AG09319 (cell line): ENCODE measurements around the gene PNPLA1.

ENCODE experiments used
- DNase-seq: peaks from one replicate; pipeline ENCODE4 v3.0.0-alpha.2; 2010; ENCODE audit warnings: low read depth; ENCODE audit errors: extremely low read depth
- TF ChIP-seq, protein P1 (sequence below): IDR thresholded peaks from 2 replicates; pipeline ENCODE4 v1.5.1; 2011; ENCODE audit warnings: low read depth, mild to moderate bottlenecking, inconsistent platforms, low read length, moderate library complexity

The PNPLA1 gene

DNA sequence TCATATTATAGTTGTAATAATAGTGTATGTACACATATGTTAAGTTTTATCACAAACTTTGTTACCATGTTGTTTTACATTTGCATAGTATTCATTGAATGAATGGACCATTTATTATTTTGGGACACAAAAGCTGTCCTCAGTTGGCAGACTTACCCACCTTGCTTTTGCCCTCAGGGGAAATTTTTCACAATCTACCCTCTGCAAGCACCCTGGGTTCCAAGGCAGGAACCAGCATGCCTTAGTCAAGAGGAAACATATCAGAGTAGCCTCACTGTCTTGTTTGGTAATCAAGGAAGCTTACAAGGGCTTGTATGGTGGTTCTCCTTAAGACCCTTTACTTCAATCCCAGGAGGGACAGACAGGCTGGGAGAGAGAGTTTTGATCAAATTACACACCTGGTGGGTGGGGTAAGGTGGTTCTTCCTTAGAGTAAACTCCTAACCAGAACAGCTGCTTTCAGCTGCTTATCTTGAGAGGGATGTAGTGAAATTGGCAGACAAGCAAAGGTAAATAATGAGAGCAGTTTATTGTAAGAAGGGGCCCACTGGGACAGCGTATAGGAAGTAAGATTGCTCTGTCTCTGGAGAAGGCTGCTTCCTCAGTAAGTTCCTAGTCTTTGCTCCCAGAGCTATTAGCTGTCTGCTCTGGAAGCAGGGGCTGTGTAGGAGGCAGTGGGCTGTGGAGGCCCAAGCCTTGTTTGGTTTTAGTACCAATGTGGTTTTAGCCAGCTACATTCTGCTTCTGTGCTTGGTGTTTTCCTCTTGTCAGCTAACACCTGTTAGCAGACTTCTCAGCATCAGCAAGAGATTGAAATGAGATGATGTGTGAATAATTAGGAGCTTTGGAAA lies 42.3 kb upstream of the PNPLA1 start:
- TF ChIP-seq, protein P1, sequence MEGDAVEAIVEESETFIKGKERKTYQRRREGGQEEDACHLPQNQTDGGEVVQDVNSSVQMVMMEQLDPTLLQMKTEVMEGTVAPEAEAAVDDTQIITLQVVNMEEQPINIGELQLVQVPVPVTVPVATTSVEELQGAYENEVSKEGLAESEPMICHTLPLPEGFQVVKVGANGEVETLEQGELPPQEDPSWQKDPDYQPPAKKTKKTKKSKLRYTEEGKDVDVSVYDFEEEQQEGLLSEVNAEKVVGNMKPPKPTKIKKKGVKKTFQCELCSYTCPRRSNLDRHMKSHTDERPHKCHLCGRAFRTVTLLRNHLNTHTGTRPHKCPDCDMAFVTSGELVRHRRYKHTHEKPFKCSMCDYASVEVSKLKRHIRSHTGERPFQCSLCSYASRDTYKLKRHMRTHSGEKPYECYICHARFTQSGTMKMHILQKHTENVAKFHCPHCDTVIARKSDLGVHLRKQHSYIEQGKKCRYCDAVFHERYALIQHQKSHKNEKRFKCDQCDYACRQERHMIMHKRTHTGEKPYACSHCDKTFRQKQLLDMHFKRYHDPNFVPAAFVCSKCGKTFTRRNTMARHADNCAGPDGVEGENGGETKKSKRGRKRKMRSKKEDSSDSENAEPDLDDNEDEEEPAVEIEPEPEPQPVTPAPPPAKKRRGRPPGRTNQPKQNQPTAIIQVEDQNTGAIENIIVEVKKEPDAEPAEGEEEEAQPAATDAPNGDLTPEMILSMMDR: no peak
- no peak for DNase-seq

- TF ChIP-seq, protein P1: no peak
- DNase-seq: no peak
Measured at GRCh38 chr6:36229223-36229622, 40.6 kb upstream of the PNPLA1 start.

DNA sequence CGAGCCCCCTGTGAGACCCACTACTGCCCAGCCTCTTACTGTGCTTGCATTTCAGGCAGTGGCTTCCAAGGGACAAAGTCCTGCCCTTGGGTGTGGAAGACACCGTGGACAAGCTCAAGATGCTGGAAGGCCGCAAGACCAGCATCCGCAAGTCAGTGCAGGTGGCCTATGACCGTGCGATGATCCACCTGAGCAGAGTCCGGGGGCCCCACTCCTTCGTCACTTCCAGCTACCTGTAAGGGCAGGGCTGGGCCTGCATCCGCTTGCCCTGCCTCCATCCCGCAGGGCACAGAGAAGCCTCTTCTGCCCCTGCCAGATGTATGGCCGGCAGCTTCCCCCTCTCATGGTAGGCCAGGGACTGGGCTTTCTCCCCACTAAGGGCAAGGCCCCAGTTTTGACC lies 39.5 kb upstream of the PNPLA1 start:
- TF ChIP-seq, protein P1: no peak
- DNase-seq: no peak

GRCh38 chr6:36232172-36232571 lies 37.7 kb upstream of the PNPLA1 start:
- TF ChIP-seq, protein P1: no peak
- DNase-seq: no peak

DNA sequence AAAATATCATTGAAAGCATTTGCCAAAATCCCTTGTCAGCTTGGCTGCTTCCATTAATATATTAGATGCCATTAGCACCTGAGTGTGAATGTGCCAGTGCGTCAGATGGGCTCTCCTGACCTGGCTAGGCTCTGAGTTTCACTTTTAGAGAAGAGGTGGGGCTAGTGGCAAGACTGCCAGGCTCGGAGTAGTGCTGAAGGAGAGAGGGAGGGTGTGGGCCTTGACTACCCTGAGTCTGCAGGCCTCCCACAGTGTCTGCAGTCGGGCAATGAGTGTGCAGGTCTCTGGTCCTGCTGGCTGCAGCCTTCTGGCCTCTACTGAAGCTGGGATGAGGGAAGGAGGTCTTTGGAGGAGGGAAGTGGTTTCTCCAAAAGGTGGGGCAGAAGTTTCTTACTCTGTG lies 34.6 kb upstream of the PNPLA1 start:
- no peak for DNase-seq
- TF ChIP-seq, protein P1: no peak

DNA sequence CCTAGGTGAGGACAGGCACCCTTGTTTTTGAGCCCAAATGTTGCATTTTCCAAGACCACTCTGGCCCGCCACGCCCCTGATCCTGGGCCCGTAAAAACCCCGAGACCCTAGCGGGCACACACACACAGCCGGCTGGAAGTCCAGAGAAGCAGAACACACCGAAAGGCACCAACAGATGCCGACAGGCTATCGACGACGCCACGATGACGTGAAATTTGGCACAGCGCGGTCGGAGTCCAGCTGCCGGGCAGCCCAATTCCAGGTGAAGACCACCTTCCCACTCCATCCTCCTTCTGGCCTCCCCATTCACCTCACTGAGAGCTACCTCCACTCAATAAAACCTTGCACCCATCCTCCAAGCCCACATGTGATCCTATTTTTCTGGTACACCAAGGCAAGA lies 34.0 kb upstream of the PNPLA1 start:
- DNase-seq: no peak
- TF ChIP-seq, protein P1: no peak

DNA sequence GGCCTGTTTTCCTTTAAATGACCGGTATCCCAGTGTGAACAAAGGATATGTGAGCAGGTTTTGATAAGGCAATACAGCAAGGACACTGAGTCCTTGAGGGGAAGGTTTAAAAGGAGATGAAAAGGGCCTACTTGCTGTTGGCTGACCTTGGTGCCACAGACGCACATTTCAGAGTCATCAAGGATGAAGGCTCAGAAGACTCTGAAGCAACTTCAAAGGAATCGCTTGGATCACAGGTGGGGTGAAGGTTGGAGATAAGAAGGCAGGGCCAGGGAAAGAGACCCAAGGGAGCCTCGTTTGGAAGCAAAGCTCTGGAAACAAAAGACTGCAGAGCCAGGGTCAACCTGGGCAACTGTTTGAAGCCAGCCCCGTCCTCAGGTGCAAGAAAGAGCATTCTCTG lies 30.1 kb upstream of the PNPLA1 start:
- no peak for DNase-seq
- TF ChIP-seq, protein P1: no peak
